ENCODE results near the gene KRT83. TPM values are rescaled to one million over a fixed set of nuclear protein-coding genes. Genes with fewer than 3 reads are reported as not detected.

KRT83 gene
- total RNA-seq, 1 donor from 2014 or later = not detected

DNA sequence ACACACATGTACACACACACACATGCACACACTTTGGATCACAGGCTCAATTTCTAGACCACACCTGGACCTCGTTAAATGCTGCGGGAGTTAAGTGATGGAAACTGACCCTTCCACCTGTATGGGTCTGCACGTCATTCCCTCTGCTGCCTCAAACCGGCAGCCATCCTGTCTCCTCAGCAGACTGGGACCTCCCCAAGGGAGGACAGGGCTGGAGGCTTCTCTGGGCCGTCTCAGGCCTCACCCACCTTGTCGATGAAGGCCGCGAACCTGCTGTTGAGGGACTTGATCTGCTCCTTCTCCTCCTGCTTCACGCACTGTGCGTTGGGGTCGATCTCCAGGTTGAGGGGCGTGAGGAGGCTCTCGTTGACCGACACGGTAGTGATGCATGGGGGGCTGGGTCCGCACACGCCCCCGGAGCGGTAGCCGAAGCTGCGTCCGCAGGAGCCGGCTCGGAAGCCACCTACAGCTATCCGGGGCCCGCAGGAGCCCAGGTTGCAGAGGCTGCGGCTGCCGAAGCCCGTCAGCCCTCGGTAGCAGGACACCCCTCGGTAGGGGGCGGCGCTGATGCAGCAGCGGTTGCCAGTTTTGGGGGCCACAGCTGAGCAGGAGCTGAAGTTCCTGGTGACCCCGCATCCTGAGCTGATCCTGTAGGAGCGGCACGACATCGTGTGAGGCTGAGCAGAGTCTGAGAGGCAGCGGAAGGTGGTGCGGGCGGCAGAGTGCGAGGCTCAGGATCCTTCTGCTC is 45.7 kb upstream of the KRT83 start, which contains the start of gene KRT85:
KRT85 (minus strand) TSS at position 744 of the 748 bp plus-strand sequence; CDS start at position 668, 76 bp downstream.
- Mint-ChIP-seq H3K27ac (ENCODE audit: unreplicated experiment) (no peak within 1 kb of the TSS), H3K9me3 (ENCODE audit: unreplicated experiment) (no peaks in the 10 kb centered on the region), H3K27me3 (ENCODE audit: unreplicated experiment) (peaks cover 7% of the 10 kb centered on the region), H3K4me1 (ENCODE audit: unreplicated experiment) (no peaks in the 10 kb centered on the region), H3K4me3 (ENCODE audit: unreplicated experiment) (no peak within 1 kb of the TSS), H3K36me3 (ENCODE audit: low read depth, unreplicated experiment) (no peaks in the 10 kb centered on the region)
- DNase-seq (ENCODE audit: low spot score) = no peak
- TF ChIP-seq, protein P1, sequence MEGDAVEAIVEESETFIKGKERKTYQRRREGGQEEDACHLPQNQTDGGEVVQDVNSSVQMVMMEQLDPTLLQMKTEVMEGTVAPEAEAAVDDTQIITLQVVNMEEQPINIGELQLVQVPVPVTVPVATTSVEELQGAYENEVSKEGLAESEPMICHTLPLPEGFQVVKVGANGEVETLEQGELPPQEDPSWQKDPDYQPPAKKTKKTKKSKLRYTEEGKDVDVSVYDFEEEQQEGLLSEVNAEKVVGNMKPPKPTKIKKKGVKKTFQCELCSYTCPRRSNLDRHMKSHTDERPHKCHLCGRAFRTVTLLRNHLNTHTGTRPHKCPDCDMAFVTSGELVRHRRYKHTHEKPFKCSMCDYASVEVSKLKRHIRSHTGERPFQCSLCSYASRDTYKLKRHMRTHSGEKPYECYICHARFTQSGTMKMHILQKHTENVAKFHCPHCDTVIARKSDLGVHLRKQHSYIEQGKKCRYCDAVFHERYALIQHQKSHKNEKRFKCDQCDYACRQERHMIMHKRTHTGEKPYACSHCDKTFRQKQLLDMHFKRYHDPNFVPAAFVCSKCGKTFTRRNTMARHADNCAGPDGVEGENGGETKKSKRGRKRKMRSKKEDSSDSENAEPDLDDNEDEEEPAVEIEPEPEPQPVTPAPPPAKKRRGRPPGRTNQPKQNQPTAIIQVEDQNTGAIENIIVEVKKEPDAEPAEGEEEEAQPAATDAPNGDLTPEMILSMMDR (IDR thresholded peaks at IDR 0.05; ENCODE audit: unreplicated experiment) = no peak

DNA sequence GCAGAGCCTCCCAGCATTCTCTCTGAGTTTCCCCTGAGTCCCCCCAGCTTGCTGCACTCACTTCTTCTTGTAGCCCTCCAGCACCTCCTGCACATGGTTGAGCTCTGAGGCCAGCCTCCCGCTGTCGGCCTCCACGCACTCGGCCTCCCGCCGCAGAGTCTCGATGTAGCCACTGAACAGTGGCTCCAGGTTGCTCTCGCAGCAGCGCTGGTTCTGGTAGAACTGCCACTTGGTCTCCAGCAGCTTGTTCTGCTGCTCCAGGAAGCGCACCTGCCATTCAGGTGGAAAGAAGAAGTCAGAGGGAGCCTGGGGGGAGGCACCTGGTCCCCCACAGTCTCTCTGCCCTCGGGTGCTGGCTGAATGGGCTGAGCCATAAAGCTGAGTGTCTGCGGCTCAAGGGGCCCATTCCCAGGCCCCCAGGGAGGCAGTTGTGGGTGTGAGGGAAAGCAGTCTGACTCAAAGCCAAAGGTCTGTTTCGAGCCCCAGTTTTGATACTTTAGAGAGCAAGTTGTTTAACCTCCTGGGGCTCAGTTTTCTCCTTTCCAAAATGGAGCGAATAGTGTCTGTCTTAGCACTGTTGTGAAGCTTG is 43.8 kb upstream of the KRT83 start:
- TF ChIP-seq, protein P1 (IDR thresholded peaks at IDR 0.05; ENCODE audit: unreplicated experiment) = no peak
- no peaks in the 10 kb centered on the region for H3K9me3 Mint-ChIP-seq (ENCODE audit: unreplicated experiment)
- no peak for DNase-seq (ENCODE audit: low spot score)
- no peak overlapping the region for H3K4me3 Mint-ChIP-seq (ENCODE audit: unreplicated experiment)
- H3K27me3 Mint-ChIP-seq (ENCODE audit: unreplicated experiment) = peaks cover 7% of the 10 kb centered on the region
- H3K36me3 Mint-ChIP-seq (ENCODE audit: low read depth, unreplicated experiment) = no peaks in the 10 kb centered on the region
- no peaks in the 10 kb centered on the region for H3K4me1 Mint-ChIP-seq (ENCODE audit: unreplicated experiment)
- H3K27ac Mint-ChIP-seq (ENCODE audit: unreplicated experiment) = no peak overlapping the region

DNA sequence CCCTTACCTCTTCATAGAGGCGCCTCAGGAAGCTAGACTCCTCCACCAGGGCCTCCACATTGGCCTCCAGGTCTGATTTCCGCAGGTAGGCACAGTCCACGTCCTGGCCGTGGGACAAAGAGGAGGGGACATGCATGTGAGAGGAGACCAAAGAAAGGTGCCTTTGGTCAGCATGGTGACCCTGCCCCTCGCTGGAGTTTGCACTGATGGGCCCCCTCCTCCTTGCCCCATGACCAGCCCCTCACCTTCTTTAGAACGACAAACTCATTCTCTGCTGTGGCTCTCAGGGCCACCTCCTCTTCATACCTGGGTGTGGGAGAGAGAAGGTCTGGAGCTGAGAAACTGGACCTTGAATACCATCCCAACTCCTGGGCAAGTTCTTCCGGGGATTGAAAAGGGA is 42.9 kb upstream of the KRT83 start:
- Mint-ChIP-seq H3K4me3 (ENCODE audit: unreplicated experiment) (no peak overlapping the region), H3K27ac (ENCODE audit: unreplicated experiment) (no peak overlapping the region), H3K36me3 (ENCODE audit: low read depth, unreplicated experiment) (no peaks in the 10 kb centered on the region), H3K4me1 (ENCODE audit: unreplicated experiment) (peaks cover 4% of the 10 kb centered on the region), H3K27me3 (ENCODE audit: unreplicated experiment) (peaks cover 10% of the 10 kb centered on the region), H3K9me3 (ENCODE audit: unreplicated experiment) (no peaks in the 10 kb centered on the region)
- no peak for DNase-seq (ENCODE audit: low spot score)
- TF ChIP-seq, protein P1 (IDR thresholded peaks at IDR 0.05; ENCODE audit: unreplicated experiment) = no peak

DNA sequence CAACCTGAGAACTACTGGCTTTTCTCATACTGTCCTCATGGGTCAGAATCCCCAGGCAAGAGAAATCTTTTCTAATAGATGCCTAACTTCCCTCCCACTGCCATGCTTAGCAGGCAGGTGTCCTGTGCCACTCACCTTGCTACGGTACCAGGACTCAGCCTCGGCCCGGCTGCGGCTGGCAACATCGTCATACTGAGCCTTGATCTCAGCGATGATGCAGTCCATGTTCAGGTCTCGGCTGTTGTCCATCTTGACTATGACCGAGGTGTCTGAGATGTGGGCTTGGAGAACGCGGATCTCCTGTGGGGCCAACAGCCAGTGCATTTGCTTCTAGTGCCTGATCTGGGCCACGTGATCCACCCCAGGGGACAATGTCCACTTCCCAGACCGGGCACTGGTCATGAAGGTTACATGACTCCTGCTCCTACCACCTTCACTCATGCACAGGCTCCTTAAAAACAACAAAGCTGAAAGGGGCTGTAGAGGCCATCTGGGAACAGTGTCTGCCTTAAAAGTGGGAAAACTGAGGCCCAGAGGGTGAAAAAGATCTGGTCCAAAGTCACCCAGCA is 42.0 kb upstream of the KRT83 start:
- Mint-ChIP-seq H3K9me3 (ENCODE audit: unreplicated experiment) (no peaks in the 10 kb centered on the region), H3K27ac (ENCODE audit: unreplicated experiment) (no peak overlapping the region), H3K27me3 (ENCODE audit: unreplicated experiment) (peaks cover 10% of the 10 kb centered on the region), H3K4me1 (ENCODE audit: unreplicated experiment) (peaks cover 8% of the 10 kb centered on the region), H3K36me3 (ENCODE audit: low read depth, unreplicated experiment) (no peaks in the 10 kb centered on the region), H3K4me3 (ENCODE audit: unreplicated experiment) (no peak overlapping the region)
- DNase-seq (ENCODE audit: low spot score) = no peak
- TF ChIP-seq, protein P1 (IDR thresholded peaks at IDR 0.05; ENCODE audit: unreplicated experiment) = no peak
